PFSK-1 (cell line): ENCODE results near the gene SLC29A1.

Experiments used
- FOXP2 ChIP-seq: optimal IDR thresholded peaks from 2 replicates; pipeline ENCODE3; 2011; ENCODE audit warnings: borderline replicate concordance, control low read depth, inconsistent platforms; ENCODE audit not compliant: insufficient read depth; ENCODE audit errors: extremely low read length, extremely low read depth
- POLR2AphosphoS5 ChIP-seq: IDR thresholded peaks from 2 replicates; pipeline ENCODE4 v1.6.1; 2012; ENCODE audit warnings: low read depth, mild to moderate bottlenecking, control low read depth, low read length, moderate library complexity
- REST ChIP-seq, 2 experiments: IDR thresholded peaks; 2 replicates each; pipeline versions ENCODE4 v1.6.1 to v1.8.0; 2011 to 2012; ENCODE audit warnings: low read depth in 2 of 2, low read length in 2 of 2, control low read depth in 1 of 2, inconsistent platforms in 1 of 2, mild to moderate bottlenecking in 1 of 2, moderate library complexity in 1 of 2; ENCODE audit not compliant: insufficient read depth in 1 of 2
- SIN3A ChIP-seq: IDR thresholded peaks from 2 replicates; pipeline ENCODE4 v1.6.1; 2012; ENCODE audit warnings: mild to moderate bottlenecking, low read length, moderate library complexity, borderline replicate concordance; ENCODE audit not compliant: insufficient read depth
- TAF1 ChIP-seq: IDR thresholded peaks from 2 replicates; pipeline ENCODE4 v1.6.1; 2012; ENCODE audit warnings: low read length, control low read depth, borderline replicate concordance; ENCODE audit not compliant: insufficient read depth

SLC29A1 gene

GRCh38 chr6:44182911-44183390, 40.4 kb upstream of the SLC29A1 start:
- TF ChIP-seq POLR2AphosphoS5 (no peak), FOXP2 (no peak), SIN3A (no peak), TAF1 (no peak), REST (IDR thresholded peaks at IDR 0.05; ENCODE audit: insufficient read depth in 1 of 2, low read depth in 2 of 2, low read length in 2 of 2) (no peak)

DNA sequence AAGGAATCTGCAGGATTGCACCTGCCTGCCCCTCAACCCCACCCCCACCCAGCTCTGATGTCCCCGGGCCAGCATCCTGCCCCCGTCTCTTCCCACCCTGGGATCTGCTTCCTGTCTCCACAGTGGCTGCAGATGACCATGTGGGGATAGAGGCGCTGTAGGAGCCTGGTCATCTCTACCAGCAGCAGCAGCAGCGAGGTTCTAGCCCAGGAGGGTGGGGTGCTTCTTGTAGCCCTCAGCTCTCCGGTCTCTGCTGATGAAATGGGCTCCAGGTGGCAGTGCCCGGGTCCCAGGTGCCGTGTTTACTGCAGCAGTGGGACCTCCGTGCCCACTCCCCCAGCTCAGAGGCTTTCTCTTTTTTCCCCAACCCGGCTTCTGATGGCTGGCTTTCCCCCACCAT, 39.6 kb upstream of the SLC29A1 start:
- TF ChIP-seq SIN3A (no peak), POLR2AphosphoS5 (no peak), TAF1 (no peak), REST (IDR thresholded peaks at IDR 0.05; ENCODE audit: insufficient read depth in 1 of 2, low read depth in 2 of 2, low read length in 2 of 2) (no peak), FOXP2 (no peak)

- TF ChIP-seq SIN3A (no peak), FOXP2 (no peak), TAF1 (no peak), POLR2AphosphoS5 (no peak), REST (IDR thresholded peaks at IDR 0.05; ENCODE audit: insufficient read depth in 1 of 2, low read depth in 2 of 2, low read length in 2 of 2) (no peak)
Observed at GRCh38 chr6:44185953-44186634, 37.3 kb upstream of the SLC29A1 start.

DNA sequence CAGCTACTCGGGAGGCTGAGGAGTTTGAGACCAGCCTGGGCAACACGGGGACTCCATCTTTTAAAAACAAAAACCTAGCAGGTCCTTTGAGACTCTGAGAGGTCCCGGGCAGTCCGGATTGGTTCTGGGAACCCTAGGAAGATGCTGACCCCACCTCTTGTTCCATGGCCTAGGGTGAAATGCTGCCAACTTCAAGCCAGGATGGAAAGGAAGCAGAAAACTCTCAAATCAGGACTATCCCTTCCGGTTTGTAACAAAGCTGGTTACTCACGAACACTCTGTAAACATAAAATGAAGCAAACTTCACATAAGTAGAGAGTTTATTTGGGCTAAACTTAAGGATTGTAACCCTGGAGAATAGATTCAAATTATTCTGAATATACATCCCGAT, 36.8 kb upstream of the SLC29A1 start:
- TF ChIP-seq REST (IDR thresholded peaks at IDR 0.05; ENCODE audit: insufficient read depth in 1 of 2, low read depth in 2 of 2, low read length in 2 of 2) = no peak
- no peak for TF ChIP-seq FOXP2
- TF ChIP-seq SIN3A = no peak
- TF ChIP-seq POLR2AphosphoS5 = no peak
- no peak for TF ChIP-seq TAF1

DNA sequence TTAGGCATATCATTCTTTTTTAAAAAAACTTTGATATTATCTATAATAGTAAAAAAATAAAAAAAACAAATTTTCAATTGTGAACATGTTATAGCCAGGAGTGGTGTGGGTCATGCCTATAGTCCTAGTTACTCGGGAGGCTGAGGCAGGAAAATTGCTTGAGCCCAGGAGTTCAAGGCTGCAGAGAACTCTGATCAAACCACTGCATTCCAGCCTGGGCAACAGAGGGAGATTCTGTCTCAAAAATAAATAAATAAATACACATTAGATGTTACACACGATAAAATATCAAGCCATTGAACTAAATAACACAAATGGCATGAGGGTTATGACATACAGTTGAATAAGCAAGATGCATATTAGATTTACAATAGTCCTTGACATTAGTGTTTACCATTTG, 34.6 kb upstream of the SLC29A1 start:
- TF ChIP-seq SIN3A = no peak
- TF ChIP-seq TAF1 = no peak
- no peak for TF ChIP-seq FOXP2
- TF ChIP-seq REST (IDR thresholded peaks at IDR 0.05; ENCODE audit: insufficient read depth in 1 of 2, low read depth in 2 of 2, low read length in 2 of 2) = no peak
- TF ChIP-seq POLR2AphosphoS5 = no peak
